Measurements from ENCODE around the gene FAR2.
"Not testable (repeated sequence)": the region's sequence is repeated elsewhere in the genome, so short reads cannot be mapped to it uniquely, and the experiment has no call there.

GRCh38 chr12:29257687-29258086 is 108.6 kb downstream of the FAR2 start:
- not testable (repeated sequence) for TF ChIP-seq POLR2A, CTCF (IDR thresholded peaks at IDR 0.05)

All from testis (tissue), 2 donors.